Measurements from ENCODE around the gene EMP2. TPM values are rescaled to one million over a fixed set of nuclear protein-coding genes. Genes with fewer than 3 reads are reported as not detected.
A peak's percentile ranks its signal among the peaks of the same experiment; 100 is the strongest.

Gene EMP2
- total and polyA plus RNA-seq, 7 donors = 8.0 to 25.4 (median 12.8) TPM

- Histone ChIP-seq H3K36me3 (ENCODE audit: insufficient read depth in 1 of 2, low read depth in 1 of 2) (no peaks in the 10 kb centered on the region), H3K4me3 (peak overlapping the region; percentile 86), H3K27me3 (ENCODE audit: insufficient read depth in 3 of 3, low read length in 2 of 3) (no peaks in the 10 kb centered on the region), H3K27ac (peak overlapping the region; percentile 86), H3K9me3 (no peaks in the 10 kb centered on the region), H3K4me1 (peaks cover 43% of the 10 kb centered on the region)
- DNase-seq (peak; percentile 67 to 89), ATAC-seq (peak; percentile 78 to 84 (median 81))
- 2 to 8% (median 6%) methylated on average over 16 to 17 of the region's 17 CpGs for WGBS, 3 donors
- no peak for TF ChIP-seq CTCF (IDR thresholded peaks at IDR 0.05)
- intact Hi-C loops (cut with DNase I) = loop anchor here (5.0 to 10.0 kb wide), 5 partner anchors 50 to 345 kb away; partner anchors contain the start of gene NUBP1 (in 1 of the 2)
These were observed 2.8 kb downstream of the EMP2 start for GRCh38 chr16:10577305-10578202.

- ATAC-seq = no peak
- Histone ChIP-seq H3K9me3 (no peaks in the 10 kb centered on the region), H3K4me1 (peaks cover 43% of the 10 kb centered on the region), H3K4me3 (peak overlapping the region; percentile 18), H3K36me3 (ENCODE audit: insufficient read depth in 1 of 2, low read depth in 1 of 2) (peaks cover 0 to under 1% of the 10 kb centered on the region in 2 donors), H3K27me3 (ENCODE audit: insufficient read depth in 3 of 3, low read length in 2 of 3) (no peaks in the 10 kb centered on the region), H3K27ac (peak overlapping the region; percentile 86)
- intact Hi-C loops (cut with DNase I) = loop anchor here (5.0 to 10.0 kb wide), 5 partner anchors 49 to 346 kb away; partner anchors contain the start of gene NUBP1 (in 1 of the 2)
- no peak for TF ChIP-seq CTCF (IDR thresholded peaks at IDR 0.05)
- DNase-seq = no peak
- WGBS, 3 donors = 28 to 33% (median 31%) methylated on average over 17 of the region's 17 CpGs
These were observed 3.8 kb downstream of the EMP2 start for GRCh38 chr16:10576390-10577304.

- Histone ChIP-seq H3K36me3 (ENCODE audit: insufficient read depth in 1 of 2, low read depth in 1 of 2) (peaks cover 0 to 4% of the 10 kb centered on the region in 2 donors), H3K9me3 (no peaks in the 10 kb centered on the region), H3K4me1 (peaks cover 43% of the 10 kb centered on the region), H3K27ac (peak overlapping the region; percentile 86), H3K27me3 (ENCODE audit: insufficient read depth in 3 of 3, low read length in 2 of 3) (no peaks in the 10 kb centered on the region), H3K4me3 (no peak overlapping the region)
- DNase-seq = no peak
- intact Hi-C loops (cut with DNase I) = loop anchor here (2.0 to 10.0 kb wide), 6 partner anchors 15 to 347 kb away; partner anchors contain the start of gene NUBP1 (in 1 of the 2)
- 47 to 55% (median 54%) methylated on average over 4 of the region's 4 CpGs for WGBS, 3 donors
- ATAC-seq = no peak
- TF ChIP-seq CTCF (IDR thresholded peaks at IDR 0.05) = no peak
These were observed 4.8 kb downstream of the EMP2 start for GRCh38 chr16:10575506-10576130.

- H3K4me1 ChIP-seq = peaks cover 44% of the 10 kb centered on the region
- WGBS, 3 donors = 45 to 59% (median 52%) methylated on average over 3 of the region's 3 CpGs
- no peak for DNase-seq
- peaks cover 0 to 4% of the 10 kb centered on the region in 2 donors for H3K36me3 ChIP-seq (ENCODE audit: insufficient read depth in 1 of 2, low read depth in 1 of 2)
- H3K9me3 ChIP-seq = no peaks in the 10 kb centered on the region
- no peak for ATAC-seq
- no peak overlapping the region for H3K27ac ChIP-seq
- TF ChIP-seq CTCF (IDR thresholded peaks at IDR 0.05) = no peak
- H3K4me3 ChIP-seq = no peak overlapping the region
- intact Hi-C loops (cut with DNase I) = loop anchor here in 1 of 2 donors (10.0 kb wide), 1 partner anchor 48 kb away; no protein-coding TSS in a partner anchor
- H3K27me3 ChIP-seq (ENCODE audit: insufficient read depth in 3 of 3, low read length in 2 of 3) = no peaks in the 10 kb centered on the region
These were observed 7.8 kb downstream of the EMP2 start for GRCh38 chr16:10572611-10573010.
